LHCN-M2 (cell line): ENCODE results near the gene AXIN1. TPM values are rescaled to one million over a fixed set of nuclear protein-coding genes. Genes with fewer than 3 reads are reported as not detected.
A peak's percentile ranks its signal among the peaks of the same experiment; 100 is the strongest.

Experiments used
- DNase-seq: peaks from one replicate; pipeline ENCODE4 v3.0.0-alpha.2; 2012; ENCODE audit warnings: low read depth
- total RNA-seq: library from RNA; depleted of rRNA; stranded (reverse); fragments of >200 nt; gene quantifications from 2 replicates; pipeline ENCODE4 v1.2.3, GENCODE V29; 2014

Gene AXIN1
- total RNA-seq, 1 experiment from 2014 or later = 21.6 TPM

- DNase-seq = peak; percentile 51
These were observed 46.5 kb downstream of the AXIN1 start for GRCh38 chr16:305916-306626.

GRCh38 chr16:303760-304505 is 48.6 kb downstream of the AXIN1 start:
- no peak for DNase-seq

- no peak for DNase-seq
These were observed 50.6 kb downstream of the AXIN1 start for GRCh38 chr16:301950-302349.

- DNase-seq = no peak
These were observed 51.3 kb downstream of the AXIN1 start for GRCh38 chr16:301235-301634.

GRCh38 chr16:297832-298231 is 54.7 kb downstream of the AXIN1 start:
- DNase-seq = no peak

GRCh38 chr16:296806-297510 is 55.6 kb downstream of the AXIN1 start:
- no peak for DNase-seq

- no peak for DNase-seq
These were observed 56.2 kb downstream of the AXIN1 start for GRCh38 chr16:296276-296675.

GRCh38 chr16:293043-293775 is 59.3 kb downstream of the AXIN1 start:
- DNase-seq = no peak

- DNase-seq = no peak
These were observed 61.0 kb downstream of the AXIN1 start for GRCh38 chr16:291539-291938.

GRCh38 chr16:290681-291405 is 61.7 kb downstream of the AXIN1 start:
- no peak for DNase-seq

GRCh38 chr16:290015-290680 is 62.4 kb downstream of the AXIN1 start:
- no peak for DNase-seq

- no peak for DNase-seq
These were observed 63.0 kb downstream of the AXIN1 start for GRCh38 chr16:289395-289997.

- DNase-seq = no peak
These were observed 64.3 kb downstream of the AXIN1 start for GRCh38 chr16:287981-288920.

GRCh38 chr16:287298-287811 is 65.2 kb downstream of the AXIN1 start:
- no peak for DNase-seq

GRCh38 chr16:286491-287297 is 65.8 kb downstream of the AXIN1 start:
- DNase-seq = no peak

- no peak for DNase-seq
These were observed 67.1 kb downstream of the AXIN1 start for GRCh38 chr16:285146-286055.
